Body of pancreas (tissue), 4 donors: Measurements from ENCODE around the gene SGO2.

Experiments
- CTCF ChIP-seq, 7 experiments: fragments of 450-650 bp in 4 of 7; fragments of 200-600 bp in 3 of 7; sonication (generic) in 3 of 7; IDR thresholded peaks; one replicate each; pipeline ENCODE4 v1.5.1; 2016 to 2019; ENCODE audit warnings: antibody characterized with exemption in 7 of 7
- POLR2A ChIP-seq, 3 donors: fragments of 450-650 bp; IDR thresholded peaks; one replicate each; pipeline ENCODE4 v1.6.1; 2016; ENCODE audit warnings: antibody characterized with exemption in 3 of 3, mild to moderate bottlenecking in 2 of 3

- no peak for TF ChIP-seq POLR2A (IDR thresholded peaks at IDR 0.05)
- TF ChIP-seq CTCF (IDR thresholded peaks at IDR 0.05): no peak
These were observed 36.0 kb upstream of the SGO2 start for GRCh38 chr2:200490001-200490400.
